ENCODE measurements around the gene UBE2B.
"Not testable (repeated sequence)": the region's sequence is repeated elsewhere in the genome, so short reads cannot be mapped to it uniquely, and the experiment has no call there.

The UBE2B gene

GRCh38 chr5:134398609-134399155 is 27.3 kb downstream of the UBE2B start:
- DNase-seq (ENCODE audit: low read depth) = no peak

GRCh38 chr5:134403951-134404350 is 32.6 kb downstream of the UBE2B start:
- no peak for DNase-seq (ENCODE audit: low read depth)

- peak; percentile 32 for DNase-seq (ENCODE audit: low read depth)
Observed at GRCh38 chr5:134406390-134406789, 35.0 kb downstream of the UBE2B start.

- no peak for DNase-seq (ENCODE audit: low read depth)
Observed at GRCh38 chr5:134409321-134409720, 38.0 kb downstream of the UBE2B start.

GRCh38 chr5:134410822-134411221 is 39.5 kb downstream of the UBE2B start:
- no peak for DNase-seq (ENCODE audit: low read depth)

GRCh38 chr5:134411228-134411545 is 39.8 kb downstream of the UBE2B start:
- DNase-seq (ENCODE audit: low read depth) = no peak

- peak; percentile 35 for DNase-seq (ENCODE audit: low read depth)
Observed at GRCh38 chr5:134411546-134412266, 40.3 kb downstream of the UBE2B start, which contains the start of gene CDKN2AIPNL. Gene CDKN2AIPNL, minus strand, starts transcription at chr5:134411881. Its CDS starts 27 bp downstream, at chr5:134411854.

GRCh38 chr5:134413046-134413445 is 41.7 kb downstream of the UBE2B start:
- DNase-seq (ENCODE audit: low read depth) = no peak

GRCh38 chr5:134417707-134418106 is 46.3 kb downstream of the UBE2B start:
- no peak for DNase-seq (ENCODE audit: low read depth)

GRCh38 chr5:134418958-134419357 is 47.6 kb downstream of the UBE2B start:
- DNase-seq (ENCODE audit: low read depth) = no peak

- DNase-seq (ENCODE audit: low read depth) = no peak
Observed at GRCh38 chr5:134420343-134420742, 49.0 kb downstream of the UBE2B start.

GRCh38 chr5:134421038-134421437 is 49.7 kb downstream of the UBE2B start:
- not testable (repeated sequence) for DNase-seq (ENCODE audit: low read depth)

- no peak for DNase-seq (ENCODE audit: low read depth)
Observed at GRCh38 chr5:134422791-134423365, 51.5 kb downstream of the UBE2B start.

GRCh38 chr5:134423376-134423775 is 52.0 kb downstream of the UBE2B start:
- DNase-seq (ENCODE audit: low read depth) = no peak

- no peak for DNase-seq (ENCODE audit: low read depth)
Observed at GRCh38 chr5:134426361-134426760, 55.0 kb downstream of the UBE2B start.

GRCh38 chr5:134427540-134428041 is 56.2 kb downstream of the UBE2B start:
- DNase-seq (ENCODE audit: low read depth) = no peak

- no peak for DNase-seq (ENCODE audit: low read depth)
Observed at GRCh38 chr5:134430001-134430569, 58.7 kb downstream of the UBE2B start.

- DNase-seq (ENCODE audit: low read depth) = no peak
Observed at GRCh38 chr5:134432174-134432573, 60.8 kb downstream of the UBE2B start.

- DNase-seq (ENCODE audit: low read depth) = no peak
Observed at GRCh38 chr5:134432677-134433359, 61.4 kb downstream of the UBE2B start.

GRCh38 chr5:134435560-134435959 is 64.2 kb downstream of the UBE2B start:
- no peak for DNase-seq (ENCODE audit: low read depth)

GRCh38 chr5:134436523-134437339 is 65.4 kb downstream of the UBE2B start:
- peak; percentile 84 for DNase-seq (ENCODE audit: low read depth)

Data from HS-5 (cell line).